GM12874 (cell line): ENCODE data around the gene RAX2.

Source experiments
- CTCF ChIP-seq: IDR thresholded peaks from 2 replicates; pipeline ENCODE4 v1.5.1; 2011; ENCODE audit warnings: low read depth, mild to moderate bottlenecking, control low read depth, low read length, moderate library complexity; ENCODE audit not compliant: insufficient read depth

Gene RAX2

GRCh38 chr19:3805859-3806258, 33.8 kb upstream of the RAX2 start:
- no peak for TF ChIP-seq CTCF

GRCh38 chr19:3804429-3804828, 32.4 kb upstream of the RAX2 start:
- no peak for TF ChIP-seq CTCF

GRCh38 chr19:3803986-3804385, 32.0 kb upstream of the RAX2 start:
- TF ChIP-seq CTCF, result no peak

- no peak for TF ChIP-seq CTCF
Observed at GRCh38 chr19:3803114-3803888, 31.3 kb upstream of the RAX2 start.

- no peak for TF ChIP-seq CTCF
Observed at GRCh38 chr19:3801412-3802096, 29.5 kb upstream of the RAX2 start.

- TF ChIP-seq CTCF, result no peak
Observed at GRCh38 chr19:3800996-3801395, 29.0 kb upstream of the RAX2 start.

- no peak for TF ChIP-seq CTCF
Observed at GRCh38 chr19:3798137-3798536, 26.1 kb upstream of the RAX2 start.
